GM18909 (cell line): ENCODE results near the gene SYNE1.
"Not testable (repeated sequence)": the region's sequence is repeated elsewhere in the genome, so short reads cannot be mapped to it uniquely, and the experiment has no call there.

Experiments
- ATAC-seq: cut with Tn5 transposase; IDR thresholded peaks from one replicate; pipeline ENCODE4 v1.9.1; 2021; ENCODE audit warnings: mild to moderate bottlenecking; ENCODE audit not compliant: unreplicated experiment, poor library complexity

The SYNE1 gene

DNA sequence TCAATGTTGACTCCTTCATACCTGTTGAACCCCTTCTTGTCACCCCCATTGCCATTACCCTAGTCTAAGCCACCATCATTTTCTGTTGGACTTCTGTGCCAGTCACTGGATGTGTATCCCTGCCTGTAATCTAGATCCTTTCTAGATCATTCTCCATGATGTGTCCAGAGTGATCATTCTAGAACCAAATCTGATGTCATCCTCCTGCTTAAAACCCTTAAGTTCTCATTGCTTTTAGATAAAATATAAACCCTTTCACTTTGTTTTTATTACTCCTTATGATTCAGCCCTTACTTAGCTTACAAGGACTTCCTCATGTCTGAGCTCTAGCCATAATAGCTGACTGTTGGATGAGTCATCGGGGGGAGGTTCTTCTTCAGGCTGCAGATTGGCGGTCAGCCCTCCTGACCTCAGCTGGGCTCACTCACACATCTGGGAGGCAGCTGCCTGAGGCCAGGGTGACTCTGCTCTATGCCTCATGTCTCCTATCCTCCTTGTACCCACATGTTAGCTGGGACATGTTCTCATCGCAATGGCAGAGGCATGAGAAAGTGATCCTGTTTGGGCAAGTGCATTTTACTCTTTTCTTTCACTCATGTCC is 542.1 kb downstream of the SYNE1 start:
- no peak for ATAC-seq

GRCh38 chr6:152094276-152094675 is 542.9 kb downstream of the SYNE1 start:
- no peak for ATAC-seq

DNA sequence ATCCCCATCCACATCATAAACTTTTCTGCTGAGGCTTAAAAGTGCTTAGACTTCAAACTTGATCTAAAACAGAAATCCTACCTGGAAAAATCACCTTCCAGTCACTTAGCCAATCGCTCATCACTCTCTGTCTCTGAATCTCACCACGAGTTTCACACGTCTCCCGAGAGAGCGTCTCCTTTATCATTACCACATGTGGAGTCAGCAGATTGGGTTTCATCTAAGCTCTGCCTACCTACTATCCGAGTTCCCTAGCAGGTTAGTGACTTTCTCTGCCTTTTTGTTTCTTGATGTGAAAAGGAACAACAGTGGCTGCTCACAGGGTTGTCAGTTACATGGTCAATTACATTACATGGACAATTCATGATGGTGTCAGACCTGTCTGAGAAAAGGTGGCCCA is 543.5 kb downstream of the SYNE1 start:
- ATAC-seq: no peak

GRCh38 chr6:152091851-152092341 is 545.3 kb downstream of the SYNE1 start:
- ATAC-seq: no peak

DNA sequence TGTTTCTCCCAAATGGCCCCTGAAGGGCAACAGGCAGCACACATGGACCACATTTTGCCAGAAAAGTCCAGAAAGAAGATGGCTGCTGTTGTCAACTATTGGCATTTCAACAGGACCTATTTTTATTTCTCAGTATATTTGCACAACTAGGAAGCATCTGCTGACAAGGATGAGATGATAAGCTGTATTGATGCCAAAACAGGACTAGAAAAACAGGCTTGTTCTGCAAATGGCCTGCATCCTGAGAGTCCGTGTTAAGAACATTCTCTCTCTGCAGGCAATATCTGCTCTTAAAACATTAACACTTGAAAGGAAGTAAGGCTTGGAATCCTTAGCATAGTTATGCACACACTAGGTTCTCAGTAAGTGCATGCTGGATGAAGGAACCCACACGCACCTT is 546.0 kb downstream of the SYNE1 start:
- ATAC-seq: no peak

DNA sequence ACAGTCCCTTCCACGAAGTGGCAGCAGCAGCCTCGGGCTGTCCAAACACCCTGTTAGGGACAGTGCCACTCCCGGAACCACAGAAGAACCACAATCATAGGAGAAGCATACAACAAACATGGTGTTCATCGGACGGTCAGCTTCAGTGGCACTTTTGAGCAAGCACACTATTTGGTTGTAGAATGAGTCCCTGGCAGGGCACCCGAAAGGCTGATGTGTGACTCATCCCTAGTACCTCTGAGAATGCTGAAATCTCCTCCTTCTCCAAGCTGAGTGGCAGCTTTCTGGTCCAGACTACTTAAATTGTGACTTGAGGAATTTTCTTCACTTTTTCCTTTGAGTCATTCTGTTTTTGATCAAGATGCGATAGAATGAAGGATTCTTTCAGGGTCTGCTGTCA is 547.2 kb downstream of the SYNE1 start:
- no peak for ATAC-seq

GRCh38 chr6:152087701-152088100 is 549.5 kb downstream of the SYNE1 start:
- ATAC-seq: no peak

GRCh38 chr6:152087096-152087495 is 550.1 kb downstream of the SYNE1 start:
- no peak for ATAC-seq

DNA sequence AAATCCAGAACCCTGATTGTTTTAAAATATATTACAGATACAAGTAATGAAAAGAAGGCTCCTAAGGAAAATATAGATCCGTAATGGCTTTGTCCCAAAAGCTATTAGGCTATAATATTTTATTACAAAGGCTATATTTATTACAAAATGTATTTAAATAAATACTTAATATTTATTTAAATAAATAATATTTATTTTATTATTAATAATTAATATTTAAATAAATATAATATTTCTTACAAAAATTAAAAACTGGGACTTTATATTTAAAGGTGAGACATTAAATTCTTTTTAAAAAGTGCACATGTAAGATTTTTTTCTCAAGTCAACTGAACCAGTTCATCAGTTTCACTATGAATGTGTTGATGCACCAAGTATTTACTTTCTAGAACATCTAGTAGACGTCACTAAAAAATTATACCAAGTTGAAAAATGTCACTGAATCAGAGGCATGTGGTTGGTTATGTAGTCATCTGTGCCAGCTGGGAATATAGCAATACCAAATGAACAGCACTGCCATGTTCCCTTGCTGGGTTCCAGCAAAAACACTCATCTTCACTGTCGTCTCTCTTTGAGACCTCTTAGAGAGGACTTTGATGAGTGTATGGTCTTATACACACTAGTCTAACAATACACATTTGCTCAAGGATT is 550.8 kb downstream of the SYNE1 start:
- ATAC-seq: no peak

GRCh38 chr6:152085451-152085921 is 551.7 kb downstream of the SYNE1 start:
- ATAC-seq: no peak

DNA sequence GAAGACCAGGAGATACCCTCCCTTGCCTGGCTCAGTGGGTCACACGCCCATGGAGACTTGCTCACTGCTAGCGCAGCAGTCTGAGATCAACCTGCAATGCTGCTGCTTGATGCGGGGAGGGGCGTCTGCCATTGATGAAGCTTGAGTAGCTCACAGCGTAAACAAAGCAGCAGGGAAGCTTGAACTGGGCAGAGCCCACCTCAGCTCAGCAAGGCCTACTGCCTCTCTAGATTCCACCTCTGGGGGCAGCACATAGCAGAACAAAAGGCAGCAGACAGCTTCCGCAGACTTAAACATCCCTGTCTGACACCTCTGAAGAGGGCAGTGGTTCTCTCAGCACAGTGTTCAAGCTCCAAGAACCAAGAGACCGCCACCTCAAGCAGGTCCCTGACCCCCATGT is 558.4 kb downstream of the SYNE1 start:
- no peak for ATAC-seq

- no peak for ATAC-seq
Measured at GRCh38 chr6:152078001-152078400, 559.2 kb downstream of the SYNE1 start.

- not testable (repeated sequence) for ATAC-seq
Measured at GRCh38 chr6:152076242-152076641, 560.9 kb downstream of the SYNE1 start.

DNA sequence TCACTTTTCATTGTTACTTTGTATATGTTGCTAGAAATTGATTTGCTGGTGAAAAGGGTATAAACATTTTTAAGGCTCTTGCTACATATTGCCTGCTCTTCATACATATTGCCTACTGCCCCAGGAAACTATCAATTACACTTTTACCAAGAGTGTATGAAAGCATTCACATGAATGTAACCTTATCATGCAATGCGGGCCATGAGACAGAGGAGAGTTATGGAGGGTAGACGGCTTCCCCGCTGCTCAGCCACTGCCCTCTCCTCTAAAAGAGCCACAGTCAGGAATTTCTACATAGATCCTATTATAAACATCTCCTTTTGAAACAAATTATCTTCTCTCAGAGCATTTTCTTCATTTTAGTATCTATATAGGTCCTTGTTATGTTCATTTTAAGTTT is 565.3 kb downstream of the SYNE1 start:
- ATAC-seq: no peak
